Measurements from ENCODE around the gene ATP6V1B1. TPM values are rescaled to one million over a fixed set of nuclear protein-coding genes. Genes with fewer than 3 reads are reported as not detected.

The ATP6V1B1 gene
- total and polyA plus RNA-seq, 2 of the 13 experiments (the other 11 are each of a cell fraction or from before 2014, with no cell fraction given): 0.58 to 1.6 TPM

- ChIA-PET CTCF (ENCODE audit: low intra/inter-chr PET ratio, low total read pairs) (no interaction called here), POLR2A (no interaction called here)
- H3K79me2 ChIP-seq (ENCODE audit: insufficient read depth, low read length): peaks cover 4% of the 10 kb centered on the region
- peaks cover 12 to 76% of the 10 kb centered on the region in 2 experiments; a peak in 4 of 5 replicates for H3K27me3 ChIP-seq (ENCODE audit: control insufficient read depth in 1 of 2, insufficient read depth in 2 of 2, low read length in 2 of 2)
- H3K4me2 ChIP-seq (ENCODE audit: low read depth, low read length): no peak overlapping the region
- FAIRE-seq: no peak
- BruUV-seq (replicated peaks): no TSS peak
- H3K4me3 ChIP-seq (replicated peaks in 1 of 3; ENCODE audit: insufficient read depth in 1 of 3, low read depth in 2 of 3, low read length in 3 of 3): no peak overlapping the region; a peak in 1 of 6 replicates
- no peaks in the 10 kb centered on the region for H4K20me1 ChIP-seq (ENCODE audit: insufficient read depth, low read length)
- no peaks in the 10 kb centered on the region for H3K9me3 ChIP-seq (ENCODE audit: low read length)
- WGBS (ENCODE audit: low lambda C conversion rate): 36% methylated on average over 25 of the region's 25 CpGs
- H2AFZ ChIP-seq (ENCODE audit: low read length): no peak overlapping the region
- intact Hi-C loops (cut with micrococcal nuclease; ENCODE audit: unreplicated experiment): no loop called here
- no peak overlapping the region for H3K9ac ChIP-seq (ENCODE audit: insufficient read depth, low read depth, low read length)
- TF ChIP-seq ZNF687 (CRISPR knock-in tag; IDR thresholded peaks at IDR 0.05): peak; percentile 28; the same call in 1 of the 2 replicates
- TF ChIP-seq ZFX (CRISPR knock-in tag; IDR thresholded peaks at IDR 0.05; ENCODE audit: low read depth): peak; percentile 37
- no peak for TF ChIP-seq ZBTB39 (CRISPR knock-in tag; IDR thresholded peaks at IDR 0.05)
- TF ChIP-seq HNRNPLL (IDR thresholded peaks at IDR 0.05; ENCODE audit: low read depth, low read length, poor library complexity, severe bottlenecking): peak; percentile 26
- DNase-seq (ENCODE audit: low spot score): no peak
- in situ Hi-C loops (cut with HindIII; ENCODE audit: extremely low pct_ligation_motif_present, low pct_unique_long_range_greater_than_20kb): no loop called here
- H3K27ac ChIP-seq (ENCODE audit: extremely low read length, insufficient read depth, low read length): no peak overlapping the region
- H3K4me1 ChIP-seq (ENCODE audit: insufficient read depth, low read length): peaks cover 32% of the 10 kb centered on the region
- ATAC-seq: no peak
- no peaks in the 10 kb centered on the region for H3K36me3 ChIP-seq (replicated peaks in 1 of 2; ENCODE audit: control insufficient read depth in 1 of 2, insufficient read depth in 2 of 2, low read length in 2 of 2)
Measured at GRCh38 chr2:70895998-70896764, 39.5 kb upstream of the ATP6V1B1 start.

Data from HepG2 (cell line).